Progenitor cell of endocrine pancreas (in vitro differentiated cells): ENCODE results near the gene SSTR3. TPM values are rescaled to one million over a fixed set of nuclear protein-coding genes. Genes with fewer than 3 reads are reported as not detected.
"Not testable (repeated sequence)": the region's sequence is repeated elsewhere in the genome, so short reads cannot be mapped to it uniquely, and the experiment has no call there.

Source experiments
- DNase-seq: peaks from one replicate; pipeline ENCODE4 v3.0.0; 2021; ENCODE audit warnings: low spot score; ENCODE audit not compliant: unreplicated experiment
- H3K27ac Mint-ChIP-seq: 2 replicates; pipeline ENCODE4 v1.8.0; 2021; ENCODE audit warnings: mild to moderate bottlenecking, moderate library complexity, mixed read lengths
- H3K27me3 Mint-ChIP-seq: 2 replicates; pipeline ENCODE4 v1.8.0; 2021; ENCODE audit warnings: mixed read lengths
- H3K36me3 Mint-ChIP-seq: 2 replicates; pipeline ENCODE4 v1.8.0; 2022; ENCODE audit warnings: mixed read lengths; ENCODE audit not compliant: insufficient read depth
- H3K4me1 Mint-ChIP-seq: 2 replicates; pipeline ENCODE4 v1.8.0; 2021; ENCODE audit warnings: low read depth, mixed read lengths
- H3K4me3 Mint-ChIP-seq: 2 replicates; pipeline ENCODE4 v1.8.0; 2021; ENCODE audit warnings: low read depth, mild to moderate bottlenecking, moderate library complexity, mixed read lengths
- H3K9me3 Mint-ChIP-seq: 2 replicates; pipeline ENCODE4 v1.8.0; 2021; ENCODE audit warnings: low read depth, mixed read lengths
- total RNA-seq: library from RNA; stranded (reverse); gene quantifications from 2 replicates; pipeline ENCODE4 v1.2.1, GENCODE V29; 2021
- TF ChIP-seq, protein P1 (sequence below): fragments of 200-600 bp; sonication (generic); IDR thresholded peaks from one replicate; pipeline ENCODE4 v1.5.0; 2021; ENCODE audit warnings: antibody characterized with exemption, mild to moderate bottlenecking; ENCODE audit not compliant: unreplicated experiment

Gene SSTR3
- total RNA-seq, 1 donor from 2014 or later, result 1.9 TPM

DNA sequence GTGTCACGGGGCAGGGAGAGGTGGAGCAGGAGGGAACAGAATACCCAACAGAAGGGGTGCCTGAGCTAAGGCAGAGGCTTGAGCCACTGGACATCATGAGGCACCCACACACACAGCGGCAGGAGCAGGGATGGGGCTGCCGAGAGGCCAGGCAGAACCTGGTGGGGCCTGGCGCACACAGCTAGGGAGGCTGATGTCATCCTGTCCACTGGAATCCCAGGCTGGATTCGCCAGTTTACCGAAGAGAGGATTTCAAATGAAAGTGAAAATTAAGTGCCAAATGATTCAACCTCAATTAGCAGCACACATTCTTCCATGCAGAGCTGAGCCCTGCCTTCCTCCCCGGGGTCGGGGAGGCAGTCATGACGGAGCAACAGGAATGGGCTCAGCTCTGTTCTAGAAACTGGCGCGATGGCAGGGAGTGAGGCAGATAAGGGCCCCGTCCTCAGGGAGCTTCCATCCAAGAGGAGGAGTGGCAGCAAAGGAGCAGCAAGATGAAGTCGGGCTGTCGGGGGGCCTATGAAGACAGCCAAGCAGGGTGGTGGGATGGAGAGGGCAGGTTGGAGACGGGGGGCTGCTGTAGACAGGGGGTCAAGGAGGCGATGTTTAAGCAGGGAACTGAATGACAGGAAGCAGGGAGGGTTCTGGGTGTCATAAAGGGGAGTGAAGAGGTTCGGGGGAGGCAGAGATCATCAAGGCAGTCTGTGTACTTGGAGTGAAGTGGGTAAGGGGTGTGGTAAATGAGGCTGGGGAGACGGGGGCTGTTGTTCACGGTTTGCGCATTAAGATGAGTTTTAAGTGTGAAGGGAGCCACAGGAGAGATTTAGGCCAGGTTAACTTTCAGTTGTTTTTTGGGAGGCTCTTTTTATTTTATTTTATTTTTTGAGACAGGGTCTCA is 25.3 kb upstream of the SSTR3 start:
- Mint-ChIP-seq H3K4me3 (no peak overlapping the region), H3K27me3 (peaks cover 26% of the 10 kb centered on the region), H3K4me1 (peaks cover 3% of the 10 kb centered on the region), H3K36me3 (no peaks in the 10 kb centered on the region), H3K9me3 (no peaks in the 10 kb centered on the region), H3K27ac (no peak overlapping the region)
- TF ChIP-seq, protein P1, sequence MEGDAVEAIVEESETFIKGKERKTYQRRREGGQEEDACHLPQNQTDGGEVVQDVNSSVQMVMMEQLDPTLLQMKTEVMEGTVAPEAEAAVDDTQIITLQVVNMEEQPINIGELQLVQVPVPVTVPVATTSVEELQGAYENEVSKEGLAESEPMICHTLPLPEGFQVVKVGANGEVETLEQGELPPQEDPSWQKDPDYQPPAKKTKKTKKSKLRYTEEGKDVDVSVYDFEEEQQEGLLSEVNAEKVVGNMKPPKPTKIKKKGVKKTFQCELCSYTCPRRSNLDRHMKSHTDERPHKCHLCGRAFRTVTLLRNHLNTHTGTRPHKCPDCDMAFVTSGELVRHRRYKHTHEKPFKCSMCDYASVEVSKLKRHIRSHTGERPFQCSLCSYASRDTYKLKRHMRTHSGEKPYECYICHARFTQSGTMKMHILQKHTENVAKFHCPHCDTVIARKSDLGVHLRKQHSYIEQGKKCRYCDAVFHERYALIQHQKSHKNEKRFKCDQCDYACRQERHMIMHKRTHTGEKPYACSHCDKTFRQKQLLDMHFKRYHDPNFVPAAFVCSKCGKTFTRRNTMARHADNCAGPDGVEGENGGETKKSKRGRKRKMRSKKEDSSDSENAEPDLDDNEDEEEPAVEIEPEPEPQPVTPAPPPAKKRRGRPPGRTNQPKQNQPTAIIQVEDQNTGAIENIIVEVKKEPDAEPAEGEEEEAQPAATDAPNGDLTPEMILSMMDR, result no peak
- no peak for DNase-seq

DNA sequence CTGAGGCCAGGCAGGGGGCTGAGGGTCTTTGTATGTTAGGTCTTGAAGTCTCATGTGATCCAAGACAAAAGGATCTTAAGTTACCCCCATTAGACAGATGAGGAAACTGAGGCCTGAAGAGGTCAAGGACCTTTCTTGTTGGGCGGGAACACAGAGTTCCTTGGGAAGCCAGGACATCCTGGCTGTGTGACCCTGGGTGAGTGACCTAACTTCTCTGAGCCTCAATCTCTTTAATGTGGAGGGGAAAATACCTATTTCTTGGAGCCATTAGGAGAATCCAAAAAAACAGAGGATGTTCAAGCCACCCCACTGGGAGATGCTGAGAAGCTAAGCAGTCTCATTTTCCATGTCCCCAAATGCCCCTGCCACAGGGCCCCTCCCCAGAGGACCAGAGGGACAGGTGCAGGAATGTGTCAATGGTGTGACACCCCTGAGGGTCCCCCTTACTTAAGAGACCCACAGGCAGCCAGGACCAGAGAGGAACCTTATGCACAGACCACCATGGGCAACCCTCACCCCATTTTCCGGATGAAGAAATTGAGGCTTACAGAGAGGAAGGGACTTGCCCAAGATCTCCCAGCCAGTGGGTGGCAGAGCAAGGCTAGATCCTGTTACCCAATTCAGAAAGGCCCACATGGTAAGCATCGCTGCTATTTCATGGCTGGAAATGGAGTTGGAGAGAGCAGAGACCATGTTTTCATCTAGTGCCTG is 23.8 kb upstream of the SSTR3 start:
- Mint-ChIP-seq H3K4me3 (no peak overlapping the region), H3K36me3 (no peaks in the 10 kb centered on the region), H3K9me3 (no peaks in the 10 kb centered on the region), H3K27ac (no peak overlapping the region), H3K4me1 (no peaks in the 10 kb centered on the region), H3K27me3 (peaks cover 26% of the 10 kb centered on the region)
- TF ChIP-seq, protein P1, result no peak
- DNase-seq, result no peak

DNA sequence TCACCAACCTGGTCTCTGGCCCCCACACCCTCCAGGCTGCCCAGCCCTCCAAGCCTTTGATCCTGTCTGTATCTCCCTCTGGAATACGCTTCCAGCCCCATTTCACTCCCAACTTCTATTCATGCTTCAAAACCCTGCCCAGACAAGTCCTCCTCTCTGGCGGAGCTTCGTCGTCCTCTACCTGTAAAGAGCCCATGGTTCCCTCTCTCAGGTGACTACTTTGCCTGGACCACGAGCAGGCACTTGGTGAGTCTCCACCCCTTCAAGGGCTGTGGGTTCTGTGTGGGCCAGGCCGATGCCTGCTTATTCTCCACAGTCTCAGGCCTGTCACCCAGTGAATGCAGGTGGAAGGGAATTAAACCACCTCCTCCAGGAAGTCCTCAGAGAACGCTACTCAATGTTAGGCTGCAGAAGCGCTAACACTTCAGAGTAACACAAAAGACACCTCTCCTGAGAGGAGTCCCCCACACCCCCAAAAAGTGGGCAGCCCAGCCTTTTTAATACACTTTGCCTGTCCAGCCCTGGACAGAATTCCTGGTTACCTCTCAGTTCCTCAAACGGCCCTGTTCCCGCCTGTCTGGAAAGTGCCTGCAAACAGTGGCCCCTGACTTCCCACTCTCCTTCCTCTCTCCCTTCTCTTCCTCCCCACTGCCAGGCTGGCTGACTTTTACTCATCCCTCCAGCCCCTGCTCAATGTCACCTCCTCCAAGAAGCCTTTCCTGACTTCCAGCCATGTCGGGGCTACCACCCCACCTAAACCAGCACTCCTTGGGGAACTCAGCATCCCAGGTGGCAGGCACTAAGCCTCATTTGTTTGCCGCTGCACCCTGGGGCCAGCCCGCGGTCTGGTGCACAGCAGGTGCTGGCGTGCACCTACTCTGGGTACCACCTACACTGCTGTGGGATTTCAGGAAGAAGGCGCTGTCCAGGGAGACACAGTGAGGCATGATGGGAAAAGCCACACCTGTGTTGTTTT is 22.7 kb upstream of the SSTR3 start:
- Mint-ChIP-seq H3K36me3 (no peaks in the 10 kb centered on the region), H3K9me3 (no peaks in the 10 kb centered on the region), H3K4me1 (no peaks in the 10 kb centered on the region), H3K27me3 (peaks cover 25% of the 10 kb centered on the region), H3K27ac (no peak overlapping the region), H3K4me3 (no peak overlapping the region)
- TF ChIP-seq, protein P1, result no peak
- no peak for DNase-seq

DNA sequence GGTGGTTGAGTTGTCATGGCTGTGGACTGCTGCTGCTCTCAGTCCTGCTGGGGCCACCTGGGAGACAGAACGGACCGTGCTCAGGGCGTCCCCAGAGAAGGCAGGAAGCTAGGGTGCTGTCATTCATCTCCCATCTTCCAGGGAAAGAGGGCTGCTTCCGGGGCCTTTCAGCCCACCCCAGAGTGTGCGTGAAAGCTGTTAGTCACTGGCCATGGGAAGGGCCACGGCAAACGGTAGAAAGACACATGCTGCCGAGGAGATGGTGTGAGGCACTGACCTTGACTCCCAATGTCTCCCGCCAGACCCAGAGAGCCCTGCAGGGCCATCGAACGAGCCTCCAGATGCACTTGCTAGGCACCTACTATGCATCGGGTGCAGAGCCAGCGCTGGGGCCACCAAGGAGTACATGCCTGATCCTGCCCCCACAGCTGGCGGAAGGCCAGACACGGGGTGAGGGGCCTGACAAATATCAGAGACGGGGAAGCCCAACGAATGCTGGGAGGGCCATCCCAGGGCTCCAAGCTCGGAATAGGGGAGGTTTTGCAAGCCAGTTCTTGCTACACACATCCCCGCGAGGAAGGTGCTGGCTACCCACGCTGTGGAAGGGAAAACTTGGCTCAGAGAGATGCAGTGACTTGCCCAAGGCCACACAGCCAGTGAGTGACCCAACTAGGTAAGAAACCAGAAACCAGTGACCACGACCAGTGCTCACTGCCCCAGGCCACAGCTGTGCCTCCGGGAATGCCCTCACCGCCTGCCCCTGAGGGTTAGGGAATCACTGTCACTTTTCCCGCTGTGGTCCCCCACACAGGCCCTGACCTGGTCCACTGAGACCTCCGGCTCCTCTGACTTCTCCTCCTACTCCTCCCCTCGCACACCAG is 21.7 kb upstream of the SSTR3 start:
- H3K36me3 Mint-ChIP-seq, result no peaks in the 10 kb centered on the region
- H3K9me3 Mint-ChIP-seq, result no peaks in the 10 kb centered on the region
- H3K27ac Mint-ChIP-seq, result no peak overlapping the region
- H3K4me3 Mint-ChIP-seq, result no peak overlapping the region
- DNase-seq, result no peak
- TF ChIP-seq, protein P1, result no peak
- H3K4me1 Mint-ChIP-seq, result no peaks in the 10 kb centered on the region
- peaks cover 23% of the 10 kb centered on the region for H3K27me3 Mint-ChIP-seq

DNA sequence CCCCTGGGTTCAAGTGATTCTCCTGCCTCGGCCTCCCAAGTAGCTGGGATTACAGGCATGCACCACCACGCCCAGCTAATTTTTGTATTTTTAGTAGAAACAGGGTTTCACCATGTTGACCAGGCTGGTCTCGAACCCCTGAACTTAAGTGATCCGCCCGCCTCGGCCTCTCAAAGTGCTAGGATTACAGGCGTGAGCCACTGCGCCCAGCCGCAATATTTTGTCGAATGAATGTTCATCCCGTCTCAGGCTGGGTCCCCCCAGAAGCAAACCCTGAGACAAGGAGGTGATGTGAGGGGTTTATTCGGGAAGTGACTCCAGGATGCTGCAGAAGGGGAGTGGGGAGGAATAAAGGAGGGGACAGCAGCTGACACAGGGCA is 21.1 kb upstream of the SSTR3 start:
- not testable (repeated sequence) for H3K9me3 Mint-ChIP-seq, H3K4me3 Mint-ChIP-seq, H3K27ac Mint-ChIP-seq, H3K36me3 Mint-ChIP-seq, H3K4me1 Mint-ChIP-seq, DNase-seq
- H3K27me3 Mint-ChIP-seq, result peaks cover 22% of the 10 kb centered on the region
